ENCODE data around the gene ZNF701. TPM values are rescaled to one million over a fixed set of nuclear protein-coding genes. Genes with fewer than 3 reads are reported as not detected.
"Not testable (repeated sequence)": the region's sequence is repeated elsewhere in the genome, so short reads cannot be mapped to it uniquely, and the experiment has no call there.

The ZNF701 gene
- total RNA-seq, 1 donor from 2014 or later, result 15.7 TPM

GRCh38 chr19:52613299-52613906 is 43.3 kb downstream of the ZNF701 start:
- H3K36me3 ChIP-seq, result peaks cover 0 to 52% of the 10 kb centered on the region in 2 donors
- no peak for DNase-seq (ENCODE audit: extremely low spot score in 2 of 2)
- H3K4me1 ChIP-seq, result no peaks in the 10 kb centered on the region
- intact Hi-C loops (cut with DNase I), result no loop called here
- no peaks in the 10 kb centered on the region for H3K9me3 ChIP-seq
- H3K27ac ChIP-seq, result no peak overlapping the region
- no peaks in the 10 kb centered on the region for H3K27me3 ChIP-seq
- no peak for TF ChIP-seq POLR2A (IDR thresholded peaks at IDR 0.05)
- TF ChIP-seq POLR2AphosphoS5 (IDR thresholded peaks at IDR 0.05; ENCODE audit: insufficient read depth in 1 of 2, low read depth in 1 of 2), result no peak
- no peak for TF ChIP-seq CTCF (IDR thresholded peaks at IDR 0.05)
- H3K4me3 ChIP-seq, result no peak overlapping the region

- no peak overlapping the region for H3K27ac ChIP-seq
- intact Hi-C loops (cut with DNase I), result no loop called here
- H3K4me3 ChIP-seq, result no peak overlapping the region
- H3K9me3 ChIP-seq, result no peaks in the 10 kb centered on the region
- no peak for TF ChIP-seq POLR2A (IDR thresholded peaks at IDR 0.05)
- TF ChIP-seq CTCF (IDR thresholded peaks at IDR 0.05), result no peak
- no peak for TF ChIP-seq POLR2AphosphoS5 (IDR thresholded peaks at IDR 0.05; ENCODE audit: insufficient read depth in 1 of 2, low read depth in 1 of 2)
- H3K36me3 ChIP-seq, result peaks cover 0 to 49% of the 10 kb centered on the region in 2 donors
- no peak for DNase-seq (ENCODE audit: extremely low spot score in 2 of 2)
- H3K27me3 ChIP-seq, result no peaks in the 10 kb centered on the region
- no peaks in the 10 kb centered on the region for H3K4me1 ChIP-seq
These were observed 51.3 kb downstream of the ZNF701 start for GRCh38 chr19:52621376-52621775.

GRCh38 chr19:52622261-52622660 is 52.2 kb downstream of the ZNF701 start:
- Histone ChIP-seq H3K27me3 (no peaks in the 10 kb centered on the region), H3K27ac (no peak overlapping the region), H3K9me3 (no peaks in the 10 kb centered on the region), H3K4me1 (no peaks in the 10 kb centered on the region), H3K36me3 (peaks cover 0 to 45% of the 10 kb centered on the region in 2 donors), H3K4me3 (no peak overlapping the region)
- DNase-seq (ENCODE audit: extremely low spot score in 2 of 2), result no peak
- intact Hi-C loops (cut with DNase I), result loop anchor here (1.0 kb wide), 1 partner anchor 48 kb away; no protein-coding TSS in a partner anchor
- no peak for TF ChIP-seq POLR2A (IDR thresholded peaks at IDR 0.05)
- no peak for TF ChIP-seq CTCF (IDR thresholded peaks at IDR 0.05)
- no peak for TF ChIP-seq POLR2AphosphoS5 (IDR thresholded peaks at IDR 0.05; ENCODE audit: insufficient read depth in 1 of 2, low read depth in 1 of 2)

GRCh38 chr19:52626915-52627314 is 56.8 kb downstream of the ZNF701 start:
- H3K4me1 ChIP-seq, result no peaks in the 10 kb centered on the region
- TF ChIP-seq POLR2A (IDR thresholded peaks at IDR 0.05) (no peak), POLR2AphosphoS5 (IDR thresholded peaks at IDR 0.05; ENCODE audit: insufficient read depth in 1 of 2, low read depth in 1 of 2) (no peak), CTCF (IDR thresholded peaks at IDR 0.05) (no peak)
- no peak overlapping the region for H3K27ac ChIP-seq
- peaks cover 0 to 29% of the 10 kb centered on the region in 2 donors for H3K36me3 ChIP-seq
- H3K4me3 ChIP-seq, result no peak overlapping the region
- H3K9me3 ChIP-seq, result no peaks in the 10 kb centered on the region
- H3K27me3 ChIP-seq, result no peaks in the 10 kb centered on the region
- intact Hi-C loops (cut with DNase I), result no loop called here
- no peak for DNase-seq (ENCODE audit: extremely low spot score in 2 of 2)

GRCh38 chr19:52627441-52627840 is 57.4 kb downstream of the ZNF701 start:
- DNase-seq (ENCODE audit: extremely low spot score in 2 of 2); intact Hi-C loops (cut with DNase I); H3K9me3 ChIP-seq; H3K4me1 ChIP-seq; H3K4me3 ChIP-seq; H3K27ac ChIP-seq; H3K27me3 ChIP-seq: not testable (repeated sequence)
- peaks cover 0 to 24% of the 10 kb centered on the region in 2 donors for H3K36me3 ChIP-seq
